CD14-positive monocyte (primary cell): Measurements from ENCODE around the gene MEGF6. TPM values are rescaled to one million over a fixed set of nuclear protein-coding genes. Genes with fewer than 3 reads are reported as not detected.

Experiments used
- DNase-seq, 3 donors: peaks; one replicate each; pipeline ENCODE4 v3.0.0-alpha.2; 2011 to 2022
- H2AFZ ChIP-seq: 2 replicates; pipeline ENCODE4 v1.6.0; 2012; ENCODE audit warnings: mild to moderate bottlenecking, low read depth, low read length, inconsistent platforms; ENCODE audit not compliant: insufficient read depth, poor library complexity, severe bottlenecking
- H3K27ac ChIP-seq, 2 donors: 1 replicate in 1 of 2; 2 replicates in 1 of 2; pipeline ENCODE4 v1.5.1; 2012 to 2013; ENCODE audit warnings: low read length in 2 of 2, control low read depth in 1 of 2, inconsistent platforms in 1 of 2, low read depth in 1 of 2, mild to moderate bottlenecking in 1 of 2
- H3K27me3 ChIP-seq, 2 donors: one replicate each; pipeline versions ENCODE4 v1.6.0 to v1.6.1; 2011 to 2013; ENCODE audit warnings: low read length in 2 of 2; ENCODE audit not compliant: control insufficient read depth in 2 of 2, insufficient read depth in 2 of 2
- H3K36me3 ChIP-seq, 2 donors: replicated peaks in 1 of 2; 1 replicate in 1 of 2; 2 replicates in 1 of 2; pipeline versions ENCODE4 v1.5.1 to v1.6.1; 2012 to 2013; ENCODE audit warnings: low read length in 2 of 2, control low read depth in 1 of 2, inconsistent platforms in 1 of 2, mild to moderate bottlenecking in 1 of 2; ENCODE audit not compliant: insufficient read depth in 2 of 2, control insufficient read depth in 1 of 2
- H3K4me1 ChIP-seq, 2 donors: 1 replicate in 1 of 2; 2 replicates in 1 of 2; pipeline versions ENCODE4 v1.5.1 to v1.6.1; 2012 to 2013; ENCODE audit warnings: low read length in 2 of 2, control low read depth in 1 of 2, inconsistent platforms in 1 of 2, mild to moderate bottlenecking in 1 of 2, moderate library complexity in 1 of 2; ENCODE audit not compliant: insufficient read depth in 2 of 2, control insufficient read depth in 1 of 2
- H3K4me2 ChIP-seq: replicated peaks from 2 replicates; pipeline ENCODE3; 2012; ENCODE audit warnings: low read length, moderate library complexity, mild to moderate bottlenecking; ENCODE audit not compliant: poor library complexity, severe bottlenecking; ENCODE audit errors: extremely low read depth
- H3K4me3 ChIP-seq, 3 experiments: fragments of 200-600 bp in 1 of 3; sonication (generic) in 1 of 3; replicated peaks in 1 of 3; 1 replicate in 2 of 3; 2 replicates in 1 of 3; pipeline ENCODE4 v1.5.1; 2011 to 2013; ENCODE audit warnings: low read length in 3 of 3, mild to moderate bottlenecking in 3 of 3, control low read depth in 2 of 3, low read depth in 2 of 3, inconsistent platforms in 1 of 3, moderate library complexity in 1 of 3
- H3K79me2 ChIP-seq: 2 replicates; pipeline ENCODE4 v1.6.0; 2012; ENCODE audit warnings: mild to moderate bottlenecking, control low read depth, inconsistent platforms, low read length, moderate library complexity; ENCODE audit not compliant: insufficient read depth
- H3K9ac ChIP-seq: 2 replicates; pipeline ENCODE4 v1.6.0; 2017; ENCODE audit warnings: low read length, mild to moderate bottlenecking; ENCODE audit not compliant: insufficient read depth, poor library complexity, severe bottlenecking
- H3K9me3 ChIP-seq, 2 donors: replicated peaks in 1 of 2; 1 replicate in 1 of 2; 2 replicates in 1 of 2; pipeline versions ENCODE4 v1.5.1 to v1.6.1; 2012 to 2013; ENCODE audit warnings: low read length in 2 of 2, control low read depth in 1 of 2; ENCODE audit not compliant: control insufficient read depth in 1 of 2, insufficient read depth in 1 of 2
- H4K20me1 ChIP-seq: 2 replicates; pipeline ENCODE4 v1.6.0; 2012; ENCODE audit warnings: mild to moderate bottlenecking, low read length, control low read depth, moderate library complexity; ENCODE audit not compliant: insufficient read depth
- H3K27ac Mint-ChIP-seq, 7 donors: one replicate each; pipeline ENCODE4 v1.8.0; 2020; ENCODE audit warnings: mild to moderate bottlenecking in 7 of 7, mixed read lengths in 7 of 7, moderate library complexity in 6 of 7, inconsistent platforms in 2 of 7
- H3K27me3 Mint-ChIP-seq, 3 donors: one replicate each; pipeline ENCODE4 v1.8.0; 2021 to 2022; ENCODE audit warnings: low read depth in 3 of 3, mild to moderate bottlenecking in 3 of 3, mixed read lengths in 3 of 3, moderate library complexity in 3 of 3, inconsistent platforms in 1 of 3
- H3K36me3 Mint-ChIP-seq, 2 donors: one replicate each; pipeline ENCODE4 v1.8.0; 2020; ENCODE audit warnings: mixed read lengths in 2 of 2, inconsistent platforms in 1 of 2, mild to moderate bottlenecking in 1 of 2
- H3K4me1 Mint-ChIP-seq: one replicate; pipeline ENCODE4 v1.8.0; 2020; ENCODE audit warnings: mild to moderate bottlenecking, mixed read lengths
- H3K4me3 Mint-ChIP-seq, 2 donors: one replicate each; pipeline ENCODE4 v1.8.0; 2020; ENCODE audit warnings: mild to moderate bottlenecking in 2 of 2, mixed read lengths in 2 of 2, moderate library complexity in 1 of 2
- H3K9me3 Mint-ChIP-seq, 7 donors: one replicate each; pipeline ENCODE4 v1.8.0; 2020 to 2022; ENCODE audit warnings: mixed read lengths in 7 of 7, mild to moderate bottlenecking in 6 of 7, moderate library complexity in 6 of 7, inconsistent platforms in 2 of 7
- CTCF ChIP-seq: fragments of 200-600 bp; IDR thresholded peaks from one replicate; pipeline ENCODE4 v1.8.0; 2022; ENCODE audit warnings: antibody characterized with exemption, mild to moderate bottlenecking
- WGBS: methylation state at CpG from one replicate; pipeline ENCODE4 v1.1.5; 2013; ENCODE audit warnings: missing lambda C conversion rate; ENCODE audit not compliant: insufficient coverage; 5-methylcytosine and 5-hydroxymethylcytosine counted together
- intact Hi-C, 2 donors: fragments of 100-400 bp; cut with micrococcal nuclease; formaldehyde crosslinking; loops; one replicate each; pipeline versions ENCODE4 v1.15.0 to v1.15.1; 2023
- polyA plus RNA-seq, 3 donors: library from polyadenylated mRNA; depleted of rRNA in 1 of 3; unstranded in 2 of 3; stranded (reverse) in 1 of 3; fragments of 300-500 nt in 2 of 3; fragments of >200 nt in 1 of 3; fragmentation: Illumina TruSeq in 2 of 3; gene quantifications; 1 replicate in 2 of 3; 2 replicates in 1 of 3; pipeline ENCODE4 v1.2.3, GENCODE V29; 2012 to 2021

MEGF6 gene
- polyA plus RNA-seq, 3 donors, result 0.39 to 3.8 (median 1.2) TPM

- Mint-ChIP-seq H3K36me3 (no peaks in the 10 kb centered on the region), H3K27me3 (peaks cover 2 to 8% (median 3%) of the 10 kb centered on the region in 3 donors), H3K4me1 (peaks cover 11% of the 10 kb centered on the region), H3K27ac (no peak overlapping the region), H3K4me3 (no peak overlapping the region), H3K9me3 (no peaks in the 10 kb centered on the region)
- Histone ChIP-seq H3K9me3 (no peaks in the 10 kb centered on the region), H3K27me3 (no peaks in the 10 kb centered on the region), H3K4me2 (no peak overlapping the region), H3K9ac (no peak overlapping the region), H3K27ac (no peak overlapping the region), H4K20me1 (no peaks in the 10 kb centered on the region), H3K79me2 (no peaks in the 10 kb centered on the region), H2AFZ (no peak overlapping the region), H3K36me3 (no peaks in the 10 kb centered on the region), H3K4me3 (no peak overlapping the region), H3K4me1 (peaks cover 9 to 12% of the 10 kb centered on the region in 2 donors)
- TF ChIP-seq CTCF, result no peak
- intact Hi-C loops, result no loop called here
- no peak for DNase-seq
- WGBS, result 91% methylated on average over 17 of the region's 17 CpGs
Observed at GRCh38 chr1:3529099-3529729, 82.1 kb downstream of the MEGF6 start.

GRCh38 chr1:3527774-3528173 is 83.5 kb downstream of the MEGF6 start:
- TF ChIP-seq CTCF, result no peak
- Histone ChIP-seq H3K79me2 (no peaks in the 10 kb centered on the region), H3K27me3 (no peaks in the 10 kb centered on the region), H3K4me2 (no peak overlapping the region), H3K36me3 (no peaks in the 10 kb centered on the region), H4K20me1 (no peaks in the 10 kb centered on the region), H3K4me1 (peaks cover 9 to 12% of the 10 kb centered on the region in 2 donors), H3K9me3 (no peaks in the 10 kb centered on the region), H3K9ac (no peak overlapping the region), H2AFZ (no peak overlapping the region), H3K27ac (no peak overlapping the region), H3K4me3 (no peak overlapping the region)
- no peak for DNase-seq
- WGBS, result 97% methylated on average over 9 of the region's 12 CpGs
- Mint-ChIP-seq H3K27ac (no peak overlapping the region), H3K4me3 (no peak overlapping the region), H3K9me3 (no peaks in the 10 kb centered on the region), H3K27me3 (peaks cover 2 to 10% (median 3%) of the 10 kb centered on the region in 3 donors), H3K4me1 (peaks cover 11% of the 10 kb centered on the region), H3K36me3 (no peaks in the 10 kb centered on the region)
- intact Hi-C loops, result no loop called here
